HUES48 (cell line): ENCODE data around the gene CTU2.
"Not testable (repeated sequence)": the region's sequence is repeated elsewhere in the genome, so short reads cannot be mapped to it uniquely, and the experiment has no call there.

Source experiments
- H3K27ac ChIP-seq: one replicate; pipeline ENCODE4 v1.7.0; 2013; ENCODE audit warnings: low read depth, low read length, inconsistent platforms
- H3K27me3 ChIP-seq: 2 replicates; pipeline ENCODE4 v1.6.1; 2013; ENCODE audit warnings: mild to moderate bottlenecking, low read length; ENCODE audit not compliant: control insufficient read depth, insufficient read depth
- H3K36me3 ChIP-seq: 2 replicates; pipeline ENCODE4 v1.6.1; 2013; ENCODE audit warnings: low read length; ENCODE audit not compliant: control insufficient read depth, insufficient read depth
- H3K4me1 ChIP-seq: 2 replicates; pipeline ENCODE4 v1.6.1; 2013; ENCODE audit warnings: mild to moderate bottlenecking, low read length; ENCODE audit not compliant: control insufficient read depth, insufficient read depth
- H3K4me3 ChIP-seq: 2 replicates; pipeline ENCODE4 v1.5.1; 2013; ENCODE audit warnings: mild to moderate bottlenecking, low read depth, low read length
- H3K9ac ChIP-seq: 2 replicates; pipeline ENCODE4 v1.6.1; 2013; ENCODE audit warnings: mild to moderate bottlenecking, low read depth, low read length, moderate library complexity
- H3K9me3 ChIP-seq: 2 replicates; pipeline ENCODE4 v1.6.1; 2013; ENCODE audit warnings: low read length; ENCODE audit not compliant: control insufficient read depth, insufficient read depth

CTU2 gene

DNA sequence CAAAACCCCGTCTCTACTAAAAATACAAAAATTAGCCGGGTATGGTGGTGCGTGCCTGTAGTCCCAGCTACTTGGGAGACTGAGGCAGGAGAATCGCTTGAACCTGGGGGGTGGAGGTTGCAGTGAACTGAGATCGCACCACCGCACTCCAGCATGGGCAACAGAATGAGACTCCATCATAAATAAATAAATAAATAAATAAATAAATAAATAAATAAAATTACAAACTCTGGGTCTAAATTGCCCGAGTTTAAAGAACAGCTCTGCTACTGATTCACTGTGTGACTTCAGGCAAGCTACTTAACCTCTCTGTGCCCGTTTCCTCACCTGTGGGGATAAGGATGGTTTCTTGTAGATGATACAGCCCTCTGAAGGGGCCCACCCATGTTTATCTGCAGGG lies 36.8 kb upstream of the CTU2 start:
- H3K9ac ChIP-seq, H3K27ac ChIP-seq, H3K9me3 ChIP-seq, H3K4me3 ChIP-seq, H3K27me3 ChIP-seq, H3K4me1 ChIP-seq, H3K36me3 ChIP-seq: not testable (repeated sequence)

GRCh38 chr16:88669980-88670379 lies 36.3 kb upstream of the CTU2 start:
- Histone ChIP-seq H3K4me1 (no peaks in the 10 kb centered on the region), H3K9ac (no peak overlapping the region), H3K27ac (no peak overlapping the region), H3K36me3 (0 out of 2 replicates have a peak, but pooled peaks cover 6% of the 10 kb centered on the region), H3K4me3 (no peak overlapping the region), H3K9me3 (no peaks in the 10 kb centered on the region), H3K27me3 (no peaks in the 10 kb centered on the region)

- no peaks in the 10 kb centered on the region for H3K36me3 ChIP-seq
- no peaks in the 10 kb centered on the region for H3K4me1 ChIP-seq
Measured at GRCh38 chr16:88671806-88672205, 34.5 kb upstream of the CTU2 start.

GRCh38 chr16:88672776-88673175 lies 33.5 kb upstream of the CTU2 start:
- H3K4me3 ChIP-seq = no peak overlapping the region
- H3K9ac ChIP-seq = no peak overlapping the region
- no peaks in the 10 kb centered on the region for H3K36me3 ChIP-seq
- no peaks in the 10 kb centered on the region for H3K4me1 ChIP-seq
- H3K9me3 ChIP-seq = no peaks in the 10 kb centered on the region
- H3K27me3 ChIP-seq = no peaks in the 10 kb centered on the region
- no peak overlapping the region for H3K27ac ChIP-seq

More at GRCh38 chr16:88671806-88672205, 34.5 kb upstream of the CTU2 start:
- no peaks in the 10 kb centered on the region for H3K27me3 ChIP-seq
- H3K9me3 ChIP-seq = no peaks in the 10 kb centered on the region
- no peak overlapping the region for H3K27ac ChIP-seq
- H3K9ac ChIP-seq = no peak overlapping the region
- no peak overlapping the region for H3K4me3 ChIP-seq

DNA sequence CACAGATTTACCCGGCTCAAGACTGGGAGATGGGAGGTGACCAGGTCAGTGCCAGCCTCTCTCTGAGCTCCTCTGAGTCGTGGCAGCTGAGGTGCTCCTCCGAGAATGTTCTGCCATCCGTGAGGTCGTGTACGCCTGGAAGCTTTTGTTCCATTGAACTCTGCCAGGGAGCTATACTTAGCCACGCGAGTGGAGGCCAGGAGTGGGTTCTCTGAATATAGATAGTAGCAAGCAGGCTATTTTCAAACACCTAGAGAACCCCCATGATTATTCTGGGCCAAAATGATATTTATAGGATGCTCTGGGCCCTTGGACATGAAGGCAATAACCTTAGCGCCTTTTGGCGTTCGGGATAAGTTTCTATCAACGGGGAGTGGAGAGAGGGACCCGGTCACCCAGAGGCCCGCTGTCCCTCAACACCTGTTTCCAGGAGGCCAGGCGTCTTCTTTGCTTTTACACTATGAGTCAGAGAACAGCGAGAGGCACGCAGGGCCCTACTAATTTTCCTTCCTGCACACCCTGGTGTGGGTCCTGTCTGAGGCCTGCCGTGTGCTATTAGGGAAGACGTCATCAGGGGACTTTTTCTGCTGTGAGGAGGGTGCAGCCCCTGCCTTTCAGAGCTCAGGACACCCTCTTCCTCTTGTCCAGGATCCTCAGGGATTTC lies 32.5 kb upstream of the CTU2 start:
- Histone ChIP-seq H3K36me3 (no peaks in the 10 kb centered on the region), H3K9me3 (no peaks in the 10 kb centered on the region), H3K27me3 (no peaks in the 10 kb centered on the region), H3K27ac (no peak overlapping the region), H3K4me1 (no peaks in the 10 kb centered on the region), H3K4me3 (no peak overlapping the region), H3K9ac (no peak overlapping the region)

DNA sequence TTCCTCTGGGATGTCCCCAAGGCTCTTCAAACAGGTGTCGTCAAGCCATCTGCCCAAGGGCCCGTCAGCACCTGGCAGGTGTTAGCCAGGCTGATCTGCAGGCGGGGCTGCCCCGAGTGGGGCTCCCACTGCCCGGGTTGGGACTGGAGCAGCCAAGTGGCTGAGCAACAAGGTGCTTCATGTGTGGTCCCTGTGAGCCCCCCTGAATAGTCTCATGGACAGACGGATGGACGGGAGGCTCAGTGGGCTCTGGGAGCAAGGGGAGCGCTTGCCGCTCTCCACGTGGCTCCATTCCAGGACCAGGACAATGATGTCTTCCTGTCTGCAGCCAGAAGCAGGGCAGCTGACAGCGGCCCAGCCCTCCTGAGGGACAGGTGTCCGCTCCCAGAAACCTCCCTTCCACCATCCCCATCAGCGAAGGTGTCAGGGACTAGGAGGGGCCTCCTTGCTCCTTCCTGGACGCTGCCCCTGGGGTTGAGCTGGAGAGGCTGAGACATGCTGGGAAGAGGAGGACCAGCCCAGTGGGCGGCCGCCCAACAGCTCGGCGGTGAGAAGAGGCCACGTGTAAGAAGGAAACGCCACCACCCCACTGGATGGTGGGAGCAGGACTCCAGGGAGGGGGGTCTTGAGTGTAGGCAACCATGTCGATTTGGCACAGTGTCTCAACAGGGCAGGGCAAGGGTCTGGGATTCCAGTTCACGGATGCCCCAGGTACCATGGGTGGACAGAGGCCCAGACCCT lies 29.6 kb upstream of the CTU2 start:
- H3K36me3 ChIP-seq = no peaks in the 10 kb centered on the region
- no peak overlapping the region for H3K9ac ChIP-seq

DNA sequence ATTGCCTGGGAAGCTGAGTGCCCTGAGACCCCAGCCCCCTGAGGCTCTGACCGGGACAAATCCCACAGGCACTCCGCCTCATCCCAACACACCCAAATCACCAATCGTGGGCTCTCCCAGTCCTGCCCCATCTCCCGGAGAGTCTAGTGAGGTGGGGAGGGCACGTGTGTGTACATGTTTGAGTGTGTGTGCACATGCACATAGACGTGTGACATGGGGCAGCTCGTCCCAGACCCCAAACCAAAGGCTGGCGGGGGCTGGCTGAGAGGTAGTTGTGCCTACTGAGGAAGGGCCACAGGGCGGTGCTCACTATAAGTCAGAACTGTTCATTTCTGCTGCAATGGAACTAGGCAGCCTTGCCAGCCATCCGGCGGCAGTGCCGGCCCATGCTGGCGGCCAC lies 28.6 kb upstream of the CTU2 start:
- Histone ChIP-seq H3K4me1 (no peaks in the 10 kb centered on the region), H3K9me3 (no peaks in the 10 kb centered on the region), H3K36me3 (no peaks in the 10 kb centered on the region), H3K9ac (no peak overlapping the region), H3K27ac (no peak overlapping the region), H3K27me3 (no peaks in the 10 kb centered on the region), H3K4me3 (no peak overlapping the region)

More for the DNA sequence above, 29.6 kb upstream of the CTU2 start:
- Histone ChIP-seq H3K27ac (no peak overlapping the region), H3K27me3 (no peaks in the 10 kb centered on the region), H3K9me3 (no peaks in the 10 kb centered on the region), H3K4me3 (no peak overlapping the region), H3K4me1 (no peaks in the 10 kb centered on the region)

DNA sequence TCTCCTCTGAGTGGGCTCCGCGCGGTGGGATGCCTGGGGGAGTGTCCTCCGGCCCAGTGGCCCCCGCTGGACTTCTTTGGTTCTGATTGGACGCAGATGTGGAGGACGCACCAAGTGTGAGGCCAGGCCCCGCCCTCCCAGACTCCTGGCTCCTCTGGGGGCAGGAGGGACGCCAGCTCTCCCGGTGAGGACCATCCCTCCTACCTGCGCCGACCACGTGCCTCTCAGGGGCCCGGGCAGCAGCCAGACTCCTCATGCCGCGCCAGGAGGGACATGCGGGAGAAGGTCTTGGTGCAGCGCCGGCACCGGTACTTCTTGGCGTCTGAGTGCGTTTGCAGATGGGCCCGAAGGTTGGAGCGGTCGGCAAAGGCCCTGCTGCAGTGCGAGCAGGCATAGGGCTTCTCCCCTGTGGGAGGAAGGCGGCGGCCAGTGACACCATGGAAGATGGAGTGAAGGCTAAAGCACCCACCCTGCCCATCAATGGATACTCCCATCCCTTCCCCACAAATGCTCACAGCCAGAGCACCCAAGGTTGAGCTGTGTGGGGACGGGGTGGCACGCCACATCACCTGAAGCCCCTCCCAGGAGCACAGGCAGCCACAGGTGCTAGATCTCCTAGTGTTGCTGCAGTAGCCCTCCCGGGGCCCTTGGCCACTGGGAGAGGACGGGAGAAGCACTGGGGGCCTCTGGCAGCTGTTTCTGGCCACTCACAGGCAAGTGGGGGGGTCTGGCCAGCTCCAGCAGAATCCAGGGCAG lies 27.9 kb upstream of the CTU2 start:
- no peaks in the 10 kb centered on the region for H3K4me1 ChIP-seq
- no peak overlapping the region for H3K27ac ChIP-seq
- H3K9ac ChIP-seq = no peak overlapping the region
- H3K36me3 ChIP-seq = no peaks in the 10 kb centered on the region
- H3K9me3 ChIP-seq = no peaks in the 10 kb centered on the region
- H3K4me3 ChIP-seq = no peak overlapping the region
- no peaks in the 10 kb centered on the region for H3K27me3 ChIP-seq

- H3K4me1 ChIP-seq = peaks cover 10% of the 10 kb centered on the region
- no peak overlapping the region for H3K4me3 ChIP-seq
- no peak overlapping the region for H3K27ac ChIP-seq
- no peak overlapping the region for H3K9ac ChIP-seq
- no peaks in the 10 kb centered on the region for H3K36me3 ChIP-seq
- no peaks in the 10 kb centered on the region for H3K9me3 ChIP-seq
- H3K27me3 ChIP-seq = peaks cover 9% of the 10 kb centered on the region; the same call in 1 of the 2 replicates
Measured at GRCh38 chr16:88680554-88681083, 25.7 kb upstream of the CTU2 start.

DNA sequence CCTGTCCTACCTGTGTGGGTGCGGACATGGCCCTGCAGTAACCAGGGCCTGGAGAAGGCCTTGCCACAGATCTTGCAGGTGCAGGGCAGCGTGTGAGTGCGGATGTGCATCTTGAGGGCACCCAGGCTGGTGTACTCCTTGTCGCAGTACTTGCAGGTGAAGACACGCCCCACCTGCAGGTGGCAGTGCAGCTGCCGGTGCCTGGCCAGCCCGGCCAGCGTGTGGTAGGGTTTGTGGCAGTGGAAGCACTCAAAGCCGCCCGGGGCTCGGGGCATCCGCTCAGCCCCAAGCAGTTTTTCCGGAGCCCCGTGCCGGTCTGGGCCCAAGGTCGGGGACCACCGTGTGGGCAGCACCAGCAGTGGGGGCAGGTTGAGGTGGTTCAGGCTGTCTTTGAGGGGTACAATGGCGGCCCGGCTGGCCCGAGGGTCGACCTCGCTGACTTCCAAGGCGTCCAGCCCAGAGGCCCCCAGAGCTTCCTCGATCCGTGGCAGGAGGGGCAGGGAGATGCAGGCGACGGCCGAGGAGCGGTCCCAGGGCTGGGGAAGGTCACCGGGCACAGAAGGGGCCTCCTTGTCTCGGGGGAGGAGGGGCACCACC lies 25.1 kb upstream of the CTU2 start:
- no peak overlapping the region for H3K4me3 ChIP-seq
- H3K9ac ChIP-seq = no peak overlapping the region
- H3K27me3 ChIP-seq = peaks cover 9% of the 10 kb centered on the region; the same call in 1 of the 2 replicates
- peaks cover 10% of the 10 kb centered on the region for H3K4me1 ChIP-seq
- no peaks in the 10 kb centered on the region for H3K9me3 ChIP-seq
- no peaks in the 10 kb centered on the region for H3K36me3 ChIP-seq
- H3K27ac ChIP-seq = no peak overlapping the region
